Caco-2 (cell line): ENCODE measurements around the gene CYCS. TPM values are rescaled to one million over a fixed set of nuclear protein-coding genes. Genes with fewer than 3 reads are reported as not detected.

Source experiments
- BruUV-seq: library from RNA; stranded (reverse); fragments of 400-500 nt; replicated peaks from 2 replicates; lab custom pipeline; 2021; lab: Mats Ljungman, UMichigan
- CTCF ChIA-PET: fragments of 300-600 bp; sonication (Branson Sonifier 250); formaldehyde crosslinking; loops from one replicate; lab custom pipeline; 2022; ENCODE audit warnings: antibody characterized with exemption; lab: Charles Lee
- POLR2A ChIA-PET: fragments of 300-600 bp; sonication (Branson Sonifier 250); formaldehyde crosslinking; loops from one replicate; lab custom pipeline; 2022; ENCODE audit warnings: antibody characterized with exemption; lab: Charles Lee
- DNase-seq, 2 experiments: peaks; one replicate each; pipeline versions ENCODE4 v3.0.0 to v3.0.0-alpha.2; 2020 to 2022
- H3K27me3 ChIP-seq: replicated peaks from 2 replicates; pipeline ENCODE4 v1.6.0; 2011; ENCODE audit warnings: low read length; ENCODE audit not compliant: control insufficient read depth, insufficient read depth
- H3K36me3 ChIP-seq: 2 replicates; pipeline ENCODE4 v1.5.1; 2011; ENCODE audit warnings: low read length; ENCODE audit not compliant: control insufficient read depth, insufficient read depth
- H3K4me1 ChIP-seq: fragments of 250-450 bp; sonication (Bioruptor Pico); 2 replicates; pipeline ENCODE4 v1.5.1; 2020; ENCODE audit warnings: mild to moderate bottlenecking
- H3K4me3 ChIP-seq: 2 replicates; pipeline ENCODE4 v1.5.1; 2011; ENCODE audit warnings: low read depth, mild to moderate bottlenecking, control low read depth, low read length
- H3K9me3 ChIP-seq: fragments of 250-450 bp; sonication (Bioruptor Pico); 2 replicates; pipeline ENCODE4 v1.5.1; 2020; ENCODE audit warnings: mild to moderate bottlenecking, moderate library complexity
- H3K27ac Mint-ChIP-seq: one replicate; pipeline ENCODE4 v1.8.0; 2022; ENCODE audit warnings: mixed read lengths; ENCODE audit not compliant: unreplicated experiment
- H3K27me3 Mint-ChIP-seq: one replicate; pipeline ENCODE4 v1.8.0; 2022; ENCODE audit warnings: mixed read lengths; ENCODE audit not compliant: insufficient read depth, unreplicated experiment
- H3K36me3 Mint-ChIP-seq: one replicate; pipeline ENCODE4 v1.8.0; 2022; ENCODE audit warnings: mild to moderate bottlenecking, mixed read lengths; ENCODE audit not compliant: insufficient read depth, unreplicated experiment
- H3K4me1 Mint-ChIP-seq: one replicate; pipeline ENCODE4 v1.8.0; 2022; ENCODE audit warnings: low read depth, mixed read lengths; ENCODE audit not compliant: unreplicated experiment
- H3K4me3 Mint-ChIP-seq: one replicate; pipeline ENCODE4 v1.8.0; 2022; ENCODE audit warnings: mild to moderate bottlenecking, moderate library complexity, mixed read lengths; ENCODE audit not compliant: unreplicated experiment
- H3K9me3 Mint-ChIP-seq: one replicate; pipeline ENCODE4 v1.8.0; 2022; ENCODE audit warnings: mixed read lengths; ENCODE audit not compliant: unreplicated experiment
- intact Hi-C: fragments of 100-400 bp; cut with micrococcal nuclease; formaldehyde crosslinking; loops from one replicate; pipeline ENCODE4 v1.10.0; 2022; ENCODE audit not compliant: unreplicated experiment
- total RNA-seq: library from RNA; stranded (reverse); gene quantifications from 2 replicates; pipeline ENCODE4 v1.2.3, GENCODE V29; 2022
- TF ChIP-seq, protein P1 (sequence below), 2 experiments: fragments of 200-600 bp in 1 of 2; IDR thresholded peaks; 1 replicate in 1 of 2; 2 replicates in 1 of 2; pipeline versions ENCODE4 v1.5.1 to v1.8.0; 2011 to 2022; ENCODE audit warnings: antibody characterized with exemption in 1 of 2, control low read depth in 1 of 2, inconsistent platforms in 1 of 2, low read depth in 1 of 2, low read length in 1 of 2, mild to moderate bottlenecking in 1 of 2, moderate library complexity in 1 of 2; ENCODE audit not compliant: insufficient read depth in 1 of 2, severe bottlenecking in 1 of 2, unreplicated experiment in 1 of 2

CYCS gene
- total RNA-seq, 1 experiment from 2014 or later = 156 TPM

DNA sequence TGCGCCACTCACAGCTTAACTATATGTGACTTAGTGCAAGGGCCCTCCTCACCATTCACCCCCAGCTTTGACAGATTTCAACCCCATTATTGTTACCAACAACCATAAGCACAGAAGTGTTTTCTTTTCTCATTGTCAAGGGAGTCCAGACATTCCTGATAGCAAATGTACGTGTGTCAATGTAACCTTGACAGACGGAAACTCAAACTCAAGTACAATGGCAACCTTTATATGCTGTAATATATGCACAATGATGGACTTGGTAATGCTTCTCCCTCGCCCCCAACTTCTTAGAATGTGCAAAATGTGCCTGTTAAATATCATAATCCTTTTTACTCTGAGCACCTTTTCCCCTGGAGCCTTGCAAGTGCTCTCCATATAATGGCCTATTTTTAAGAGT lies 34.7 kb downstream of the CYCS start:
- no TSS peak for BruUV-seq
- Mint-ChIP-seq H3K4me3 (no peak overlapping the region), H3K9me3 (peaks cover 3% of the 10 kb centered on the region), H3K4me1 (peaks cover 14% of the 10 kb centered on the region), H3K27ac (no peak overlapping the region), H3K36me3 (no peaks in the 10 kb centered on the region), H3K27me3 (no peaks in the 10 kb centered on the region)
- ChIA-PET POLR2A (no interaction called here), CTCF (interaction anchor here (1.1 kb wide), 1 partner anchor 278 kb away, joined by 3 read pairs; no protein-coding TSS in a partner anchor)
- H3K4me1 ChIP-seq = no peaks in the 10 kb centered on the region
- TF ChIP-seq, protein P1, sequence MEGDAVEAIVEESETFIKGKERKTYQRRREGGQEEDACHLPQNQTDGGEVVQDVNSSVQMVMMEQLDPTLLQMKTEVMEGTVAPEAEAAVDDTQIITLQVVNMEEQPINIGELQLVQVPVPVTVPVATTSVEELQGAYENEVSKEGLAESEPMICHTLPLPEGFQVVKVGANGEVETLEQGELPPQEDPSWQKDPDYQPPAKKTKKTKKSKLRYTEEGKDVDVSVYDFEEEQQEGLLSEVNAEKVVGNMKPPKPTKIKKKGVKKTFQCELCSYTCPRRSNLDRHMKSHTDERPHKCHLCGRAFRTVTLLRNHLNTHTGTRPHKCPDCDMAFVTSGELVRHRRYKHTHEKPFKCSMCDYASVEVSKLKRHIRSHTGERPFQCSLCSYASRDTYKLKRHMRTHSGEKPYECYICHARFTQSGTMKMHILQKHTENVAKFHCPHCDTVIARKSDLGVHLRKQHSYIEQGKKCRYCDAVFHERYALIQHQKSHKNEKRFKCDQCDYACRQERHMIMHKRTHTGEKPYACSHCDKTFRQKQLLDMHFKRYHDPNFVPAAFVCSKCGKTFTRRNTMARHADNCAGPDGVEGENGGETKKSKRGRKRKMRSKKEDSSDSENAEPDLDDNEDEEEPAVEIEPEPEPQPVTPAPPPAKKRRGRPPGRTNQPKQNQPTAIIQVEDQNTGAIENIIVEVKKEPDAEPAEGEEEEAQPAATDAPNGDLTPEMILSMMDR (IDR thresholded peaks at IDR 0.05; ENCODE audit: insufficient read depth in 1 of 2, low read depth in 1 of 2, low read length in 1 of 2, severe bottlenecking in 1 of 2, unreplicated experiment in 1 of 2) = no peak
- DNase-seq = no peak
- no peaks in the 10 kb centered on the region for H3K36me3 ChIP-seq
- intact Hi-C loops = loop anchor here (5.0 to 10.0 kb wide), 2 partner anchors 74 to 208 kb away; no protein-coding TSS in a partner anchor
- no peak overlapping the region for H3K4me3 ChIP-seq
- H3K9me3 ChIP-seq = no peaks in the 10 kb centered on the region; the same call in 1 of the 2 replicates
- H3K27me3 ChIP-seq = no peaks in the 10 kb centered on the region

DNA sequence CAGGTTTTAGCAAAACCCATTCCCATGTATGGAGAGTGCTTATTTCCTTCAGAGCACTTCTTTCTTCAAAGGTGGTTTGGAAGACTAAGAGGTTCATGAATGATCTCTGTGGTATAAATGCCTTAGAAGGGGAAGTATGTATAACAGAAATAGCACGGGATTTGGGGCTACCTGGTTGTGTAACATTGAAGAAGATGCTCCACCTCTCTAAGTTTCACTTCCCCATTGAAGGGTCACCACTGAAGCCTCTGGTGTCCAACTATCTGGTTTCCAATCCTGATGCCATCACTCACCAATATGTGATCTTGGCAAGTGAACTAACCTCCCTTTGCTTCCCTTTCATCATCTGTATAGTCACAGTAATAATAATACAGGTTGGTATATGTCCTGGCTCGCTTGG lies 37.2 kb downstream of the CYCS start:
- Histone ChIP-seq H3K36me3 (no peaks in the 10 kb centered on the region), H3K4me3 (no peak overlapping the region), H3K27me3 (no peaks in the 10 kb centered on the region), H3K9me3 (no peaks in the 10 kb centered on the region), H3K4me1 (no peaks in the 10 kb centered on the region)
- Mint-ChIP-seq H3K27me3 (no peaks in the 10 kb centered on the region), H3K27ac (no peak overlapping the region), H3K36me3 (no peaks in the 10 kb centered on the region), H3K4me3 (no peak overlapping the region), H3K9me3 (no peaks in the 10 kb centered on the region), H3K4me1 (no peaks in the 10 kb centered on the region)
- intact Hi-C loops = no loop called here
- no peak for DNase-seq
- TF ChIP-seq, protein P1 (IDR thresholded peaks at IDR 0.05; ENCODE audit: insufficient read depth in 1 of 2, low read depth in 1 of 2, low read length in 1 of 2, severe bottlenecking in 1 of 2, unreplicated experiment in 1 of 2) = no peak
- ChIA-PET POLR2A (no interaction called here), CTCF (no interaction called here)
- BruUV-seq = no TSS peak

DNA sequence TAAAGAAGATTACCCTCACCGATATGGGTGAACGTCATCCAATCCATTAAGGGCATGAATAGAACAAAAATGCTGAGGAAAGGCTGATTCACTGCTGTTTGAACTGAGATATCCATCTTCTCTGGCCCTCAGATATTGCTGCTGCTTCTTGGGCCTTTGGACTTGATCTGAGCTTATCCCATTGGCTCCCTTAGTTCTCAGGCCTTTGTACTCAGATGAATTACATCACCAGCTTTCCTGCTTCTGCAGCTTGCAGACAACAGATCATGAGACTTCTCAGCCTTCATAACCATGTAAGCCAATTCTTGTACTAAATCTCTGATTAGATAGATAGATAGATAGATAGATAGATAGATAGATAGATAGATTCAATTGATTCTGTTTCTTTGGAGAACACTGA lies 40.2 kb downstream of the CYCS start:
- Histone ChIP-seq H3K27me3 (no peaks in the 10 kb centered on the region), H3K4me3 (no peak overlapping the region), H3K4me1 (no peaks in the 10 kb centered on the region), H3K36me3 (no peaks in the 10 kb centered on the region), H3K9me3 (no peaks in the 10 kb centered on the region)
- ChIA-PET CTCF (interaction anchor here (1.0 kb wide), 1 partner anchor 10 kb away, joined by 3 read pairs; no protein-coding TSS in a partner anchor), POLR2A (no interaction called here)
- TF ChIP-seq, protein P1 (IDR thresholded peaks at IDR 0.05; ENCODE audit: insufficient read depth in 1 of 2, low read depth in 1 of 2, low read length in 1 of 2, severe bottlenecking in 1 of 2, unreplicated experiment in 1 of 2) = no peak
- peaks cover 6% of the 10 kb centered on the region for H3K4me1 Mint-ChIP-seq
- no peaks in the 10 kb centered on the region for H3K9me3 Mint-ChIP-seq
- H3K36me3 Mint-ChIP-seq = no peaks in the 10 kb centered on the region
- BruUV-seq = no TSS peak
- H3K4me3 Mint-ChIP-seq = no peak overlapping the region
- no peaks in the 10 kb centered on the region for H3K27me3 Mint-ChIP-seq
- intact Hi-C loops = no loop called here
- no peak for DNase-seq
- no peak overlapping the region for H3K27ac Mint-ChIP-seq
